Measurements from ENCODE around the gene SCGB3A1.

The SCGB3A1 gene

GRCh38 chr5:180598316-180598701, 7.0 kb upstream of the SCGB3A1 start:
- H3K36me3 ChIP-seq, result no peaks in the 10 kb centered on the region
- H3K27ac ChIP-seq, result no peak overlapping the region
- TF ChIP-seq CTCF (IDR thresholded peaks at IDR 0.05), result no peak
- H3K9me3 ChIP-seq, result no peaks in the 10 kb centered on the region
- H3K4me1 ChIP-seq (ENCODE audit: control insufficient read depth in 1 of 2, insufficient read depth in 1 of 2, low read depth in 1 of 2, low read length in 1 of 2), result no peaks in the 10 kb centered on the region
- H3K4me3 ChIP-seq (ENCODE audit: low read depth in 1 of 2, low read length in 1 of 2), result no peak overlapping the region
- peaks cover 6% of the 10 kb centered on the region for H3K27me3 ChIP-seq

- H3K4me3 ChIP-seq (ENCODE audit: low read depth in 1 of 2, low read length in 1 of 2), result no peak overlapping the region
- peaks cover 21% of the 10 kb centered on the region for H3K27me3 ChIP-seq
- peaks cover 0 to under 1% of the 10 kb centered on the region in 2 experiments for H3K4me1 ChIP-seq (ENCODE audit: control insufficient read depth in 1 of 2, insufficient read depth in 1 of 2, low read depth in 1 of 2, low read length in 1 of 2)
- TF ChIP-seq CTCF (IDR thresholded peaks at IDR 0.05), result no peak
- H3K27ac ChIP-seq, result no peak overlapping the region
- no peaks in the 10 kb centered on the region for H3K36me3 ChIP-seq
- H3K9me3 ChIP-seq, result no peaks in the 10 kb centered on the region
These were observed 5.5 kb upstream of the SCGB3A1 start for GRCh38 chr5:180596668-180597231.

GRCh38 chr5:180596115-180596667, 4.9 kb upstream of the SCGB3A1 start:
- Histone ChIP-seq H3K4me3 (ENCODE audit: low read depth in 1 of 2, low read length in 1 of 2) (no peak overlapping the region), H3K36me3 (no peaks in the 10 kb centered on the region), H3K27me3 (peaks cover 27% of the 10 kb centered on the region), H3K4me1 (ENCODE audit: control insufficient read depth in 1 of 2, insufficient read depth in 1 of 2, low read depth in 1 of 2, low read length in 1 of 2) (peaks cover 5 to 6% of the 10 kb centered on the region in 2 experiments), H3K27ac (no peak overlapping the region), H3K9me3 (no peaks in the 10 kb centered on the region)
- no peak for TF ChIP-seq CTCF (IDR thresholded peaks at IDR 0.05)

- peaks cover 12 to 13% of the 10 kb centered on the region in 2 experiments for H3K4me1 ChIP-seq (ENCODE audit: control insufficient read depth in 1 of 2, insufficient read depth in 1 of 2, low read depth in 1 of 2, low read length in 1 of 2)
- H3K27ac ChIP-seq, result no peak overlapping the region
- H3K27me3 ChIP-seq, result peaks cover 33% of the 10 kb centered on the region
- no peak for TF ChIP-seq CTCF (IDR thresholded peaks at IDR 0.05)
- H3K36me3 ChIP-seq, result no peaks in the 10 kb centered on the region
- H3K9me3 ChIP-seq, result no peaks in the 10 kb centered on the region
- no peak overlapping the region for H3K4me3 ChIP-seq (ENCODE audit: low read depth in 1 of 2, low read length in 1 of 2)
These were observed 4.2 kb upstream of the SCGB3A1 start for GRCh38 chr5:180595381-180596114.

GRCh38 chr5:180595046-180595379, 3.7 kb upstream of the SCGB3A1 start:
- Histone ChIP-seq H3K4me1 (ENCODE audit: control insufficient read depth in 1 of 2, insufficient read depth in 1 of 2, low read depth in 1 of 2, low read length in 1 of 2) (peaks cover 17 to 18% of the 10 kb centered on the region in 2 experiments), H3K27me3 (peaks cover 39% of the 10 kb centered on the region), H3K36me3 (no peaks in the 10 kb centered on the region), H3K9me3 (no peaks in the 10 kb centered on the region), H3K4me3 (ENCODE audit: low read depth in 1 of 2, low read length in 1 of 2) (no peak overlapping the region), H3K27ac (no peak overlapping the region)
- no peak for TF ChIP-seq CTCF (IDR thresholded peaks at IDR 0.05)
